Sigmoid colon (tissue), 4 donors: ENCODE results near the gene GTF2H1.

ENCODE experiments used
- POLR2AphosphoS5 ChIP-seq, 4 donors: sonication (generic); formaldehyde crosslinking; IDR thresholded peaks; one replicate each; pipeline ENCODE4 v1.6.1; 2017; ENCODE audit warnings: antibody characterized with exemption in 4 of 4
- TF ChIP-seq, protein P1 (sequence below), 4 experiments: fragments of 450-650 bp in 3 of 4; fragments of 200-600 bp in 1 of 4; IDR thresholded peaks; one replicate each; pipeline ENCODE4 v1.5.1; 2016 to 2019; ENCODE audit warnings: antibody characterized with exemption in 4 of 4, mild to moderate bottlenecking in 3 of 4, moderate library complexity in 2 of 4

DNA sequence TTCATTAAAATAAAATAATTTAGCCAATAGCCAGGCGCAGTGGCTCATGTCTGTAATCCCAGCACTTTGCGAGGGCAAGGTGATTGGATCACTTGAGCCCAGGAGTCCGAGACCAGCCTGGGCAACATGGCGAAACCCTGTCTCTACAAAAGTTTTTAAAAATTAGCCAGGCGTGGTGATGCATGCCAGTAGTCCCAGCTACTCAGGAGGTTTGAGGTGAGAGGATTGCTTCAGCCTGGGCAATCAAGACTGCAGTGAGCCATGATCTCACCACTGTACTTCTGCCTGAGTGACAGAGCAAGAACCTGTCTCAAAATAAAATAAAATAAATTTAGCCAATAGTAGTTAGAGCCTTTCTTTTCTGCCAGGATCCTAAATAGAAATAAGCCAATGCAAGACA, 12.7 kb upstream of the GTF2H1 start:
- no peak for TF ChIP-seq POLR2AphosphoS5 (IDR thresholded peaks at IDR 0.05)
- TF ChIP-seq, protein P1, sequence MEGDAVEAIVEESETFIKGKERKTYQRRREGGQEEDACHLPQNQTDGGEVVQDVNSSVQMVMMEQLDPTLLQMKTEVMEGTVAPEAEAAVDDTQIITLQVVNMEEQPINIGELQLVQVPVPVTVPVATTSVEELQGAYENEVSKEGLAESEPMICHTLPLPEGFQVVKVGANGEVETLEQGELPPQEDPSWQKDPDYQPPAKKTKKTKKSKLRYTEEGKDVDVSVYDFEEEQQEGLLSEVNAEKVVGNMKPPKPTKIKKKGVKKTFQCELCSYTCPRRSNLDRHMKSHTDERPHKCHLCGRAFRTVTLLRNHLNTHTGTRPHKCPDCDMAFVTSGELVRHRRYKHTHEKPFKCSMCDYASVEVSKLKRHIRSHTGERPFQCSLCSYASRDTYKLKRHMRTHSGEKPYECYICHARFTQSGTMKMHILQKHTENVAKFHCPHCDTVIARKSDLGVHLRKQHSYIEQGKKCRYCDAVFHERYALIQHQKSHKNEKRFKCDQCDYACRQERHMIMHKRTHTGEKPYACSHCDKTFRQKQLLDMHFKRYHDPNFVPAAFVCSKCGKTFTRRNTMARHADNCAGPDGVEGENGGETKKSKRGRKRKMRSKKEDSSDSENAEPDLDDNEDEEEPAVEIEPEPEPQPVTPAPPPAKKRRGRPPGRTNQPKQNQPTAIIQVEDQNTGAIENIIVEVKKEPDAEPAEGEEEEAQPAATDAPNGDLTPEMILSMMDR (IDR thresholded peaks at IDR 0.05), result no peak
